HG03139 (cell line): Measurements from ENCODE around the gene SUMO3.

Experiments
- ATAC-seq: cut with Tn5 transposase; IDR thresholded peaks from one replicate; pipeline ENCODE4 v1.9.1; 2021; ENCODE audit not compliant: unreplicated experiment

SUMO3 gene

GRCh38 chr21:44762221-44763049, 55.4 kb downstream of the SUMO3 start:
- no peak for ATAC-seq

GRCh38 chr21:44761747-44762208, 56.1 kb downstream of the SUMO3 start:
- no peak for ATAC-seq

- ATAC-seq = no peak
Measured at GRCh38 chr21:44761011-44761729, 56.7 kb downstream of the SUMO3 start.

- ATAC-seq = no peak
Measured at GRCh38 chr21:44760376-44760775, 57.5 kb downstream of the SUMO3 start.

- ATAC-seq = no peak
Measured at GRCh38 chr21:44759628-44760285, 58.1 kb downstream of the SUMO3 start.

- ATAC-seq = no peak
Measured at GRCh38 chr21:44758781-44759627, 58.9 kb downstream of the SUMO3 start.

- no peak for ATAC-seq
Measured at GRCh38 chr21:44758141-44758561, 59.7 kb downstream of the SUMO3 start.

- no peak for ATAC-seq
Measured at GRCh38 chr21:44757731-44758130, 60.1 kb downstream of the SUMO3 start.

- ATAC-seq = no peak
Measured at GRCh38 chr21:44756423-44757185, 61.3 kb downstream of the SUMO3 start.
